HUES6 (cell line): ENCODE results near the gene MCUB.
"Not testable (repeated sequence)": the region's sequence is repeated elsewhere in the genome, so short reads cannot be mapped to it uniquely, and the experiment has no call there.

Experiments
- H3K27ac ChIP-seq: 2 replicates; pipeline ENCODE4 v1.7.0; 2013; ENCODE audit warnings: low read depth, mild to moderate bottlenecking, low read length, inconsistent platforms
- H3K27me3 ChIP-seq: 2 replicates; pipeline ENCODE4 v1.6.1; 2013; ENCODE audit warnings: low read length; ENCODE audit not compliant: control insufficient read depth, insufficient read depth
- H3K36me3 ChIP-seq: 2 replicates; pipeline ENCODE4 v1.6.1; 2013; ENCODE audit warnings: low read length; ENCODE audit not compliant: control insufficient read depth, insufficient read depth
- H3K4me1 ChIP-seq: 2 replicates; pipeline ENCODE4 v1.6.1; 2013; ENCODE audit warnings: low read length; ENCODE audit not compliant: control insufficient read depth, insufficient read depth
- H3K4me3 ChIP-seq: 2 replicates; pipeline ENCODE4 v1.5.1; 2013; ENCODE audit warnings: low read depth, low read length
- H3K9ac ChIP-seq: one replicate; pipeline ENCODE4 v1.6.1; 2013; ENCODE audit warnings: mild to moderate bottlenecking, low read length
- H3K9me3 ChIP-seq: 2 replicates; pipeline ENCODE4 v1.6.1; 2013; ENCODE audit warnings: low read depth, low read length; ENCODE audit not compliant: control insufficient read depth, insufficient read depth

The MCUB gene

GRCh38 chr4:109557433-109557832 lies 2.6 kb upstream of the MCUB start:
- no peaks in the 10 kb centered on the region for H3K36me3 ChIP-seq
- peaks cover 11% of the 10 kb centered on the region for H3K4me1 ChIP-seq
- no peak overlapping the region for H3K27ac ChIP-seq
- no peak overlapping the region for H3K4me3 ChIP-seq
- H3K9ac ChIP-seq: no peak overlapping the region
- no peaks in the 10 kb centered on the region for H3K27me3 ChIP-seq
- H3K9me3 ChIP-seq: peaks cover 6% of the 10 kb centered on the region; the same call in 1 of the 2 replicates

- not testable (repeated sequence) for H3K36me3 ChIP-seq, H3K4me3 ChIP-seq, H3K27me3 ChIP-seq, H3K27ac ChIP-seq, H3K9ac ChIP-seq, H3K9me3 ChIP-seq
- peaks cover 11% of the 10 kb centered on the region for H3K4me1 ChIP-seq
Observed at GRCh38 chr4:109558095-109558494, 2.0 kb upstream of the MCUB start.

- Histone ChIP-seq H3K9ac (peak overlapping the region; percentile 89), H3K27ac (no peak overlapping the region), H3K4me3 (peak overlapping the region; percentile 64), H3K36me3 (no peaks in the 10 kb centered on the region), H3K4me1 (peaks cover 11% of the 10 kb centered on the region), H3K9me3 (peaks cover 6% of the 10 kb centered on the region; the same call in 1 of the 2 replicates), H3K27me3 (no peaks in the 10 kb centered on the region)
Observed at GRCh38 chr4:109559625-109559982, 442 bp upstream of the MCUB start.

GRCh38 chr4:109560687-109561461 lies 828 bp downstream of the MCUB start:
- Histone ChIP-seq H3K9ac (peak overlapping the region; percentile 76), H3K9me3 (peaks cover 6% of the 10 kb centered on the region; the same call in 1 of the 2 replicates), H3K27me3 (no peaks in the 10 kb centered on the region), H3K27ac (no peak overlapping the region), H3K4me3 (peak overlapping the region; percentile 64), H3K36me3 (no peaks in the 10 kb centered on the region), H3K4me1 (peaks cover 11% of the 10 kb centered on the region)

DNA sequence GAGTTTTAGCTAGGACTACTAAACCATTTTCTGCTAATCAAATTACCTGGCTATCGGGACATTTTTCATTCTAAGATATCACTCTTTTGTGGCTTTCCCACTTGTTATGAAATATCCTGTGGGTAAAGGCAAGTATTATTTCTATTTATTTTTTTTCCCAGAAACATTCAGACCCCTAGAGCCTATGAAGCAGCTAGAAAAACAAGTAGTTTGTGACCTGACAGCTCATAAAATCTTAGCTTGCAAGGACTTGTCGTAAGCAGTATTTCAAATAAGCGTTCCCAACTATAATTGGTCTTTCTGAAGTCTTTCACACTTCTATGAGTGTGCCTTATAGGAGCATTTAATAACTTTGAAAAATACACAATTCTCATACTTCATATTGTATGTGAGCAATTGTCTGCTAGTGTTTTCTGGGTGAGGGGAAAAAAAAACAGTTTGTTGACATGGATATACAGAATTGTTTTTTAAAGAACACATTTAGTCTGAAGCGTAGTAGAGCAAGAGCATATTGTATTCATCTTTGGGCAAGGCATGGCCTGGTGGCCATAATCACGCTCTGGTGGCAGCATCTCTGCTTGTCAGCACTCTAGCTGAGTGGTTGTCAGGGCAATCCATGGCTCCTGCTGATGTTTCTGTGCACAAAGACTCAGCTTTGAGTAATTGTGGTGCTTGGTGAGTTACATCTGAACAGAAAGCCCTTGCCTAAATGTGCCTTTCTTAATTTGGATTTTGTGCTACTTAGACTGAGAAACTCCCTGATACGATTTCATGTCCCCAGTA lies 2.6 kb downstream of the MCUB start:
- Histone ChIP-seq H3K4me3 (no peak overlapping the region), H3K9me3 (peaks cover 3% of the 10 kb centered on the region; the same call in 1 of the 2 replicates), H3K27ac (no peak overlapping the region), H3K27me3 (no peaks in the 10 kb centered on the region), H3K9ac (no peak overlapping the region), H3K4me1 (peaks cover 11% of the 10 kb centered on the region), H3K36me3 (no peaks in the 10 kb centered on the region)

- H3K36me3 ChIP-seq: no peaks in the 10 kb centered on the region
- H3K27me3 ChIP-seq: no peaks in the 10 kb centered on the region
- 0 out of 2 replicates have a peak, but pooled peaks cover 3% of the 10 kb centered on the region for H3K9me3 ChIP-seq
- no peak overlapping the region for H3K27ac ChIP-seq
- no peak overlapping the region for H3K4me3 ChIP-seq
- H3K4me1 ChIP-seq: no peaks in the 10 kb centered on the region
- no peak overlapping the region for H3K9ac ChIP-seq
Observed at GRCh38 chr4:109571494-109571893, 11.4 kb downstream of the MCUB start.

GRCh38 chr4:109572154-109572553 lies 12.1 kb downstream of the MCUB start:
- Histone ChIP-seq H3K27me3 (no peaks in the 10 kb centered on the region), H3K9ac (no peak overlapping the region), H3K4me1 (no peaks in the 10 kb centered on the region), H3K27ac (no peak overlapping the region), H3K36me3 (no peaks in the 10 kb centered on the region), H3K9me3 (0 out of 2 replicates have a peak, but pooled peaks cover 3% of the 10 kb centered on the region), H3K4me3 (no peak overlapping the region)

DNA sequence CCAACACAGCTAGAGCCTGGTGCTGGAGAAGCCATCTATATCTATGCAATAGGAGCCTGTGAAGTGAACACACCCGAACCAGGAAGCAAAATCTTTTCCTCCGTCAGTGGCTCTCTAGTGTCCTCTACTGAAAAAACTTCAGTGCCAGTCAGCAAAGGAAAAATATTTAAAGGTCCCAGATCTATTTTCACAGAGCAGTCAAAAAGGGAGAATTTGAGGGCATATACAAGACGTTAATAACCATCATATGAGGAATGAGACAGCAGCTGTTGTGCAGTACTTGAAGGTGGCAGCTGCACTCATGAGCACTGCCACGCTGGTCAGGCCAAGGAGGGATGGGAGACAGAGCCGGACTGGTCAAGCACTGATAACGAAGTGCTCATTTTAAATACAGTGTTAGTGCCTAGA lies 14.4 kb downstream of the MCUB start:
- H3K27me3 ChIP-seq: no peaks in the 10 kb centered on the region
- no peaks in the 10 kb centered on the region for H3K36me3 ChIP-seq
- H3K27ac ChIP-seq: no peak overlapping the region
- H3K9ac ChIP-seq: no peak overlapping the region
- H3K4me3 ChIP-seq: no peak overlapping the region
- H3K9me3 ChIP-seq: 0 out of 2 replicates have a peak, but pooled peaks cover 3% of the 10 kb centered on the region
- no peaks in the 10 kb centered on the region for H3K4me1 ChIP-seq

GRCh38 chr4:109574931-109575804 lies 15.1 kb downstream of the MCUB start:
- H3K4me1 ChIP-seq: no peaks in the 10 kb centered on the region
- H3K36me3 ChIP-seq: no peaks in the 10 kb centered on the region
- H3K27ac ChIP-seq: no peak overlapping the region
- H3K9me3 ChIP-seq: 0 out of 2 replicates have a peak, but pooled peaks cover 3% of the 10 kb centered on the region
- H3K4me3 ChIP-seq: no peak overlapping the region
- no peak overlapping the region for H3K9ac ChIP-seq
- H3K27me3 ChIP-seq: no peaks in the 10 kb centered on the region

DNA sequence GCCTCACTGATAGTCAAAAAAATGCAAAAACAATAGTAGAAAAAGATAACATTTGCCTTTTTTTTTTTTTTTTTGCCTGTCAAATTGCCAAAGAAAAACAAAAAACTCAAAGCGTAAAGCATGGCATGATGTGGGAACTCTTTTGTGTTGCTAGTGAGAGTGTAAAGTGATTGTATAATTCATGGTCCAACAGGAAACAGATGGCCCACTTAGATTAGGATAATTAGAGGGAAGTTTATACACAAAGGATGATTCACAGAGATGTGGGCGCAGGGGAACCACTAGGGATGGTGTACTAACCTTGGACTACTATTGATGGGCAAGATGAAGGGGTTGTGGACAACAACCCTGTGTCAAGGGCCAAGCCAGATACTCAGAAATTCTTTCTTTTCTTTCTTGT lies 16.4 kb downstream of the MCUB start:
- Histone ChIP-seq H3K27me3 (no peaks in the 10 kb centered on the region), H3K36me3 (no peaks in the 10 kb centered on the region), H3K27ac (no peak overlapping the region), H3K9ac (no peak overlapping the region), H3K4me3 (no peak overlapping the region), H3K4me1 (no peaks in the 10 kb centered on the region), H3K9me3 (0 out of 2 replicates have a peak, but pooled peaks cover 3% of the 10 kb centered on the region)
